H9 (cell line): ENCODE data around the gene FSIP1. TPM values are rescaled to one million over a fixed set of nuclear protein-coding genes. Genes with fewer than 3 reads are reported as not detected.

Source experiments
- DNase-seq: peaks from one replicate; pipeline ENCODE4 v3.0.0-alpha.2; 2017
- H2AFZ ChIP-seq: one replicate; pipeline ENCODE4 v1.6.1; 2013; ENCODE audit warnings: mild to moderate bottlenecking, low read length, control low read depth, moderate library complexity
- H2AK5ac ChIP-seq: 2 replicates; pipeline ENCODE4 v1.6.1; 2013; ENCODE audit warnings: low read length, control low read depth, mixed read lengths; ENCODE audit not compliant: insufficient read length
- H2BK120ac ChIP-seq: one replicate; pipeline ENCODE4 v1.6.1; 2013; ENCODE audit warnings: low read depth, mild to moderate bottlenecking, low read length, control low read depth, inconsistent platforms; ENCODE audit not compliant: poor library complexity, severe bottlenecking
- H2BK12ac ChIP-seq: 2 replicates; pipeline ENCODE4 v1.6.1; 2013; ENCODE audit warnings: low read length, control low read depth, mixed read lengths, low read depth; ENCODE audit not compliant: insufficient read length
- H2BK15ac ChIP-seq: 2 replicates; pipeline ENCODE4 v1.6.1; 2013; ENCODE audit warnings: low read depth, low read length, control low read depth
- H2BK20ac ChIP-seq: one replicate; pipeline ENCODE4 v1.6.1; 2013; ENCODE audit warnings: low read depth, mild to moderate bottlenecking, low read length, control low read depth, inconsistent platforms; ENCODE audit not compliant: poor library complexity, severe bottlenecking
- H2BK5ac ChIP-seq: 2 replicates; pipeline ENCODE4 v1.6.1; 2013; ENCODE audit warnings: low read length, control low read depth, mixed read lengths; ENCODE audit not compliant: insufficient read length
- H3K14ac ChIP-seq: 2 replicates; pipeline ENCODE4 v1.6.1; 2013; ENCODE audit warnings: low read length, control low read depth; ENCODE audit not compliant: insufficient read depth
- H3K18ac ChIP-seq: 2 replicates; pipeline ENCODE4 v1.6.1; 2013; ENCODE audit warnings: low read depth, mild to moderate bottlenecking, mixed read lengths, low read length, control low read depth; ENCODE audit not compliant: insufficient read length
- H3K23ac ChIP-seq: 2 replicates; pipeline ENCODE4 v1.6.1; 2013; ENCODE audit warnings: low read length, control low read depth, mixed read lengths, low read depth; ENCODE audit not compliant: insufficient read length
- H3K23me2 ChIP-seq: 2 replicates; pipeline ENCODE4 v1.6.1; 2013; ENCODE audit warnings: low read depth, mild to moderate bottlenecking, mixed read lengths, low read length, control low read depth; ENCODE audit not compliant: insufficient read length, poor library complexity, severe bottlenecking
- H3K27ac ChIP-seq: 2 replicates; pipeline ENCODE4 v1.5.1; 2013; ENCODE audit warnings: low read length, control low read depth, mixed read lengths, low read depth; ENCODE audit not compliant: insufficient read length
- H3K27me3 ChIP-seq: 2 replicates; pipeline ENCODE4 v1.6.1; 2013; ENCODE audit warnings: low read length, control low read depth, inconsistent platforms; ENCODE audit not compliant: insufficient read depth
- H3K4ac ChIP-seq: 2 replicates; pipeline ENCODE4 v1.6.1; 2013; ENCODE audit warnings: low read depth, mild to moderate bottlenecking, control low read depth, inconsistent platforms, low read length, moderate library complexity
- H3K4me1 ChIP-seq: 2 replicates; pipeline ENCODE4 v1.6.1; 2013; ENCODE audit warnings: low read length, control low read depth, inconsistent platforms; ENCODE audit not compliant: insufficient read depth
- H3K4me2 ChIP-seq: 2 replicates; pipeline ENCODE4 v1.6.1; 2013; ENCODE audit warnings: low read length, control low read depth, mixed read lengths; ENCODE audit not compliant: insufficient read length, insufficient read depth
- H3K56ac ChIP-seq: 2 replicates; pipeline ENCODE4 v1.6.1; 2013; ENCODE audit warnings: low read depth, mild to moderate bottlenecking, mixed read lengths, low read length, control low read depth; ENCODE audit not compliant: insufficient read length
- H3K79me1 ChIP-seq: 2 replicates; pipeline ENCODE4 v1.6.1; 2013; ENCODE audit warnings: low read depth, mild to moderate bottlenecking, moderate library complexity, low read length, control low read depth, inconsistent platforms; ENCODE audit not compliant: insufficient read depth, poor library complexity, severe bottlenecking
- H3K79me2 ChIP-seq: 2 replicates; pipeline ENCODE4 v1.6.1; 2013; ENCODE audit warnings: low read length, control low read depth, inconsistent platforms; ENCODE audit not compliant: insufficient read depth
- H3K9ac ChIP-seq: 2 replicates; pipeline ENCODE4 v1.6.1; 2013; ENCODE audit warnings: low read length, control low read depth, mixed read lengths; ENCODE audit not compliant: insufficient read length; ENCODE audit errors: extremely low read depth
- H3K9me3 ChIP-seq: one replicate; pipeline ENCODE4 v1.6.1; 2013; ENCODE audit warnings: low read depth, low read length, inconsistent platforms; ENCODE audit not compliant: control insufficient read depth
- H3T11ph ChIP-seq: one replicate; pipeline ENCODE4 v1.6.1; 2013; ENCODE audit warnings: mild to moderate bottlenecking, low read length, control low read depth, inconsistent platforms
- H4K20me1 ChIP-seq: one replicate; pipeline ENCODE4 v1.6.1; 2013; ENCODE audit not compliant: control insufficient read depth, insufficient read length, insufficient read depth
- H4K5ac ChIP-seq: 2 replicates; pipeline ENCODE4 v1.6.1; 2013; ENCODE audit warnings: low read depth, mild to moderate bottlenecking, mixed read lengths, low read length, control low read depth; ENCODE audit not compliant: insufficient read length
- H4K8ac ChIP-seq: replicated peaks from 2 replicates; pipeline ENCODE4 v1.6.1; 2013; ENCODE audit warnings: low read length, control low read depth, mixed read lengths, low read depth; ENCODE audit not compliant: insufficient read length
- H4K91ac ChIP-seq: 2 replicates; pipeline ENCODE4 v1.6.1; 2013; ENCODE audit warnings: low read depth, mild to moderate bottlenecking, moderate library complexity, mixed read lengths, low read length, control low read depth; ENCODE audit not compliant: insufficient read length
- H3K27ac Mint-ChIP-seq, 3 experiments: 2 replicates in 2 of 3; 3 replicates in 1 of 3; pipeline ENCODE4 v1.8.0; 2020 to 2021; ENCODE audit warnings: mixed read lengths in 3 of 3, mild to moderate bottlenecking in 1 of 3, moderate library complexity in 1 of 3
- H3K27me3 Mint-ChIP-seq: 2 replicates; pipeline ENCODE4 v1.8.0; 2021; ENCODE audit warnings: low read depth, mild to moderate bottlenecking, moderate library complexity, mixed read lengths
- H3K36me3 Mint-ChIP-seq, 3 experiments: 2 replicates in 2 of 3; 3 replicates in 1 of 3; pipeline ENCODE4 v1.8.0; 2020 to 2021; ENCODE audit warnings: low read depth in 3 of 3, mixed read lengths in 3 of 3; ENCODE audit not compliant: insufficient read depth in 1 of 3
- H3K4me1 Mint-ChIP-seq, 2 experiments: 2 replicates each; pipeline ENCODE4 v1.8.0; 2020; ENCODE audit warnings: mixed read lengths in 2 of 2
- H3K4me3 Mint-ChIP-seq, 2 experiments: 2 replicates in 1 of 2; 3 replicates in 1 of 2; pipeline ENCODE4 v1.8.0; 2020 to 2021; ENCODE audit warnings: mild to moderate bottlenecking in 2 of 2, mixed read lengths in 2 of 2, moderate library complexity in 1 of 2
- H3K9me3 Mint-ChIP-seq, 2 experiments: 2 replicates in 1 of 2; 3 replicates in 1 of 2; pipeline ENCODE4 v1.8.0; 2020; ENCODE audit warnings: mild to moderate bottlenecking in 2 of 2, mixed read lengths in 2 of 2, moderate library complexity in 1 of 2
- WGBS: extraction: QIAGEN DNeasy Blood & Tissue Kit; methylation state at CpG from one replicate; pipeline ENCODE4 v1.1.7; 2013; ENCODE audit warnings: missing lambda C conversion rate, low lambda C conversion rate, mixed read lengths; ENCODE audit not compliant: insufficient read length; ENCODE audit errors: extremely low coverage; 5-methylcytosine and 5-hydroxymethylcytosine counted together
- total RNA-seq: library from RNA; stranded (reverse); gene quantifications from 2 replicates; pipeline ENCODE4 v1.2.1, GENCODE V29; 2021
- TF ChIP-seq, protein P1 (sequence below): fragments of 200-600 bp; sonication (generic); conservative IDR thresholded peaks from 3 replicates; pipeline ENCODE4 v1.8.0; 2021; ENCODE audit warnings: antibody characterized with exemption, mild to moderate bottlenecking

Gene FSIP1
- total RNA-seq, 1 experiment from 2014 or later, result 0.96 TPM

DNA sequence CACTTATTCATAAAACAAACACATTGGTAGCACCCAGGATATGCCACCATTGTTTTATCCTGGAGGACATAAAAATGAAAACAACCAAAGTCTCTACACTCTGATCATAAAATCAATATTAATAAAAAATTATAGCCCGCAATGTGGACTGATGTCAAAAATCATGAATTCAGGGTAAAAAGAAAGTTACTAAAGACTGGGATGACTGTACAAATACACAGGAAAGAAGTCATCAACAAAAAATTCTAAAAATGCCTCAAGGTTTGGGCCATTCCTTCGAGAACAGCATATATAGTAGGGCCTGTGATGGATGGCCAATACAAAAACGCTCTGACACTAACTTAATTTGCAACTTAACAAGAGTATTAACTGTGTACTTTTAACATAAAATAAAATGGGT, 125.0 kb downstream of the FSIP1 start:
- Histone ChIP-seq H3K4me1 (no peaks in the 10 kb centered on the region), H3K27ac (no peak overlapping the region), H2AFZ (no peak overlapping the region), H3K18ac (no peak overlapping the region), H4K8ac (no peak overlapping the region), H2BK12ac (no peak overlapping the region), H2BK15ac (no peak overlapping the region), H3K79me1 (no peaks in the 10 kb centered on the region), H3K56ac (no peak overlapping the region), H3T11ph (no peak overlapping the region), H3K4me2 (no peak overlapping the region), H3K27me3 (no peaks in the 10 kb centered on the region), H4K91ac (no peak overlapping the region), H3K4ac (no peak overlapping the region), H2AK5ac (no peak overlapping the region), H3K9ac (no peak overlapping the region), H2BK5ac (no peak overlapping the region), H2BK120ac (no peak overlapping the region), H3K14ac (no peak overlapping the region), H2BK20ac (no peak overlapping the region), H3K23ac (no peak overlapping the region), H3K9me3 (no peaks in the 10 kb centered on the region), H4K20me1 (no peaks in the 10 kb centered on the region), H4K5ac (no peak overlapping the region), H3K23me2 (no peaks in the 10 kb centered on the region), H3K79me2 (no peaks in the 10 kb centered on the region)
- TF ChIP-seq, protein P1, sequence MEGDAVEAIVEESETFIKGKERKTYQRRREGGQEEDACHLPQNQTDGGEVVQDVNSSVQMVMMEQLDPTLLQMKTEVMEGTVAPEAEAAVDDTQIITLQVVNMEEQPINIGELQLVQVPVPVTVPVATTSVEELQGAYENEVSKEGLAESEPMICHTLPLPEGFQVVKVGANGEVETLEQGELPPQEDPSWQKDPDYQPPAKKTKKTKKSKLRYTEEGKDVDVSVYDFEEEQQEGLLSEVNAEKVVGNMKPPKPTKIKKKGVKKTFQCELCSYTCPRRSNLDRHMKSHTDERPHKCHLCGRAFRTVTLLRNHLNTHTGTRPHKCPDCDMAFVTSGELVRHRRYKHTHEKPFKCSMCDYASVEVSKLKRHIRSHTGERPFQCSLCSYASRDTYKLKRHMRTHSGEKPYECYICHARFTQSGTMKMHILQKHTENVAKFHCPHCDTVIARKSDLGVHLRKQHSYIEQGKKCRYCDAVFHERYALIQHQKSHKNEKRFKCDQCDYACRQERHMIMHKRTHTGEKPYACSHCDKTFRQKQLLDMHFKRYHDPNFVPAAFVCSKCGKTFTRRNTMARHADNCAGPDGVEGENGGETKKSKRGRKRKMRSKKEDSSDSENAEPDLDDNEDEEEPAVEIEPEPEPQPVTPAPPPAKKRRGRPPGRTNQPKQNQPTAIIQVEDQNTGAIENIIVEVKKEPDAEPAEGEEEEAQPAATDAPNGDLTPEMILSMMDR, result no peak
- Mint-ChIP-seq H3K27me3 (no peaks in the 10 kb centered on the region), H3K27ac (no peak overlapping the region), H3K9me3 (peaks cover 5 to 7% of the 10 kb centered on the region in 2 experiments; a peak in 4 of 5 replicates), H3K4me1 (peaks cover 3 to 6% of the 10 kb centered on the region in 2 experiments), H3K36me3 (peaks cover 0 to 7% (median 2%) of the 10 kb centered on the region in 3 experiments; a peak in 3 of 7 replicates), H3K4me3 (no peak overlapping the region)
- DNase-seq, result no peak
- no CpG with 5 or more reads among the region's 3 CpGs for WGBS
